ENCODE data around the gene BTBD9.

Gene BTBD9

DNA sequence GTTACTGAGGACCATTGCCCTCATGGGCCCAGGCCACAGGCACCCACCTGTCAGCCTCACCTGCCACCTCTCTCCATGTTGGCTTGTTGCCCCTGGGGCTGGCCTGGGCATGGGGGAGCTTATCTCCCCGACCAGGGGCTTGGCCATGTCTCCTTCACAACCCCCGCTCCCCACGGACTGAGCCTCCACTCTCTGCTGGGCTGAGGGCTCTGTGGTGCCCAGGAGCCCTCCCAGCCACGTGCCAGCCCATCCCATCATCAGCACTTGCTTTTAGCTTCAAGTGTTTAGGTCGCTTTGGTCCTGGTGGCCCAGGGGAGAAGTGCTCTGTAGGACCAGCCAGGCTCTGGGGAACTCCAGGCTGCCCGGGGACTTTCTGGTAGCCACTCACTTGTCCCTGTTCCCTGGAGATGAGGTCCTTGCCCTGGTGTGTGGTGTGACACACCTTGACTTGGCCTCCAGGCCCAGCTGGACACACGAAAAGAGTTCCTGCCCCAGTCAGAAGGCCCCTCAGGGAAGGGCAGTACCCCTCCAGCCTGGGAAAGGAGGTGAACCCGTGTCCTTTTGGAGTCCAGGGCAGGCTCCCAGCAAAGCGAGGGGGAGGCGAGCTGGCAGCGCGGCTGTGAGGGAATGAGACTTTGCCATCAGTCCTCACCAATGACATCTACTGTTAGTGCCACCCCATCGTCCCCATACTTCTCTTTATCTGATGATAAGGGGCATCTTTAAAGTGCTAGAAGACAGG is 467.6 kb downstream of the BTBD9 start:
- Histone ChIP-seq H3K27me3 (ENCODE audit: control insufficient read depth, low read length) (no peaks in the 10 kb centered on the region), H3K9me3 (ENCODE audit: control insufficient read depth, insufficient read depth, low read length) (no peaks in the 10 kb centered on the region), H3K27ac (ENCODE audit: low read depth, low read length) (no peak overlapping the region), H3K79me2 (ENCODE audit: control insufficient read depth, low read length) (no peaks in the 10 kb centered on the region), H3K36me3 (ENCODE audit: control insufficient read depth, low read length) (no peaks in the 10 kb centered on the region), H3K9me2 (replicated peaks; ENCODE audit: control insufficient read depth, low read length) (no peaks in the 10 kb centered on the region), H3F3A (ENCODE audit: control insufficient read depth, insufficient read depth) (no peaks in the 10 kb centered on the region), H3K4me2 (ENCODE audit: low read length) (no peak overlapping the region), H4K20me1 (ENCODE audit: control insufficient read depth, insufficient read depth, low read depth, low read length) (no peaks in the 10 kb centered on the region), H3K4me1 (ENCODE audit: control insufficient read depth, low read length) (no peaks in the 10 kb centered on the region), H3K4me3 (ENCODE audit: low read length) (no peak overlapping the region)
- TF ChIP-seq, protein P1, sequence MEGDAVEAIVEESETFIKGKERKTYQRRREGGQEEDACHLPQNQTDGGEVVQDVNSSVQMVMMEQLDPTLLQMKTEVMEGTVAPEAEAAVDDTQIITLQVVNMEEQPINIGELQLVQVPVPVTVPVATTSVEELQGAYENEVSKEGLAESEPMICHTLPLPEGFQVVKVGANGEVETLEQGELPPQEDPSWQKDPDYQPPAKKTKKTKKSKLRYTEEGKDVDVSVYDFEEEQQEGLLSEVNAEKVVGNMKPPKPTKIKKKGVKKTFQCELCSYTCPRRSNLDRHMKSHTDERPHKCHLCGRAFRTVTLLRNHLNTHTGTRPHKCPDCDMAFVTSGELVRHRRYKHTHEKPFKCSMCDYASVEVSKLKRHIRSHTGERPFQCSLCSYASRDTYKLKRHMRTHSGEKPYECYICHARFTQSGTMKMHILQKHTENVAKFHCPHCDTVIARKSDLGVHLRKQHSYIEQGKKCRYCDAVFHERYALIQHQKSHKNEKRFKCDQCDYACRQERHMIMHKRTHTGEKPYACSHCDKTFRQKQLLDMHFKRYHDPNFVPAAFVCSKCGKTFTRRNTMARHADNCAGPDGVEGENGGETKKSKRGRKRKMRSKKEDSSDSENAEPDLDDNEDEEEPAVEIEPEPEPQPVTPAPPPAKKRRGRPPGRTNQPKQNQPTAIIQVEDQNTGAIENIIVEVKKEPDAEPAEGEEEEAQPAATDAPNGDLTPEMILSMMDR (IDR thresholded peaks at IDR 0.05; ENCODE audit: low read depth, low read length, poor library complexity, severe bottlenecking), result no peak
- no peak for TF ChIP-seq EZH2phosphoT487 (IDR thresholded peaks at IDR 0.05; ENCODE audit: borderline replicate concordance, low read length)

DNA sequence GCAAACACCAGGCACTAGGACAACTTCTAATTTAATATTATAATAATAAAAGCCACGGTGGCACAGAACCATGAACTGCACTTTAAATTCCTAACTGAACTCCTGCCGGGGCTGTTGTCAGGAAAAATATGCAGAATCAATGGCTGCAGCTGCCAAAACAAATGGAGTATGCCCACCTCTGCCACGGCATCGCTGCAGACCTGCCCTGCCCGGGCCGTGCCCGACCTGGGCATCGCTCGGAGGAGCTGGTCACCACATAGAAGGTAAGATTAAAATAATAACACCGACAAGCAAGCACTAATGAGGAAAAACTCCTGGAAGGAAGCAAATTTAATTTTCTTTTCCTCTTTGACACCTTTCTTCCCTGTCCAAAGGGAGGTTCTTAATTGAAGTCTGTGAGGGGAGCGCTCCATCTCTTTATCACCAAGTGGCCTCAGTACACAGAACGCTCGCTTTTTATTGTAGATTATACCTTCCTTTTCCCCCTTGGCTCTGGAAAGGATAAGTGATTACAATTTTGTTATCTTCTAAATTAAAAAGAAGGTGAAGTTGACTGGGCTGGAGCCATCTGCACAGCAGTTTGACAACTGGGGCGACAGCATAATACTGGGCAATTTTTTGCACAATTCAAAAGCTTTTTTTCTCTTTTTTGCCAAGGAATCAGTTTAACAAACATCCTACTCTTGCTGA is 468.9 kb downstream of the BTBD9 start:
- H3K9me2 ChIP-seq (replicated peaks; ENCODE audit: control insufficient read depth, low read length), result no peaks in the 10 kb centered on the region
- H3K36me3 ChIP-seq (ENCODE audit: control insufficient read depth, low read length), result no peaks in the 10 kb centered on the region
- no peak overlapping the region for H3K4me2 ChIP-seq (ENCODE audit: low read length)
- no peaks in the 10 kb centered on the region for H3K79me2 ChIP-seq (ENCODE audit: control insufficient read depth, low read length)
- no peak for TF ChIP-seq EZH2phosphoT487 (IDR thresholded peaks at IDR 0.05; ENCODE audit: borderline replicate concordance, low read length)
- TF ChIP-seq, protein P1 (IDR thresholded peaks at IDR 0.05; ENCODE audit: low read depth, low read length, poor library complexity, severe bottlenecking), result no peak
- no peak overlapping the region for H3K4me3 ChIP-seq (ENCODE audit: low read length)
- H4K20me1 ChIP-seq (ENCODE audit: control insufficient read depth, insufficient read depth, low read depth, low read length), result no peaks in the 10 kb centered on the region
- H3K4me1 ChIP-seq (ENCODE audit: control insufficient read depth, low read length), result no peaks in the 10 kb centered on the region
- H3F3A ChIP-seq (ENCODE audit: control insufficient read depth, insufficient read depth), result no peaks in the 10 kb centered on the region
- no peak overlapping the region for H3K27ac ChIP-seq (ENCODE audit: low read depth, low read length)
- H3K9me3 ChIP-seq (ENCODE audit: control insufficient read depth, insufficient read depth, low read length), result no peaks in the 10 kb centered on the region
- H3K27me3 ChIP-seq (ENCODE audit: control insufficient read depth, low read length), result no peaks in the 10 kb centered on the region

DNA sequence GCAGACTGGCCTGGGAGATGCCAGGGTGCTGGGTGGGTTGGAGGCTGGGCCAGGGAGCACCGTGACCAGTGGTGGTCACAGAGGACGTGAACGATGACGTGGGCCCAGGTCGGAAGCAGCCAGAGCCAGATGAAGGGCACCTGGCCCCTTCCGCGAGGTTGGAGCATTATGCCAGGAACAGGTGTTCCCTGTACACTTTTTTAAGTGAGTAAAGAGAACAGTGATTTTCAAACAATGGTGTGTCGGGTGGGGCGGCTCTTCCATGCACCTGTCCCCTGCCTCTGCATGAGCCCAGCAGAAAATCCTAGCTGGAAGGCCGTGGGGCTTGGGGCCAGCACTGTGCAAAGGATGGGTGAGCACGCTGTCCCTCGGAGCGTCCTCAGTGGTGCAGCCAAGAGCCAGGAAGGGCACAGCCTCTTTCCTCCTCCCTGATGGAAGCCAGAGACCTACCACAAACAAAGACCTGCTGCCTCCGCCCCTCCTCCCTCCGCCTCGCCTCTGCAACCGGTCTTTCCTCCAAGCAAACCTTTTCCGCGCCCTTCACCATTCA is 469.7 kb downstream of the BTBD9 start:
- Histone ChIP-seq H3K79me2 (ENCODE audit: control insufficient read depth, low read length) (no peaks in the 10 kb centered on the region), H3K9me3 (ENCODE audit: control insufficient read depth, insufficient read depth, low read length) (no peaks in the 10 kb centered on the region), H3K27ac (ENCODE audit: low read depth, low read length) (no peak overlapping the region), H4K20me1 (ENCODE audit: control insufficient read depth, insufficient read depth, low read depth, low read length) (no peaks in the 10 kb centered on the region), H3K27me3 (ENCODE audit: control insufficient read depth, low read length) (no peaks in the 10 kb centered on the region), H3K4me1 (ENCODE audit: control insufficient read depth, low read length) (no peaks in the 10 kb centered on the region), H3K4me2 (ENCODE audit: low read length) (no peak overlapping the region), H3K9me2 (replicated peaks; ENCODE audit: control insufficient read depth, low read length) (no peaks in the 10 kb centered on the region), H3F3A (ENCODE audit: control insufficient read depth, insufficient read depth) (no peaks in the 10 kb centered on the region), H3K4me3 (ENCODE audit: low read length) (no peak overlapping the region), H3K36me3 (ENCODE audit: control insufficient read depth, low read length) (no peaks in the 10 kb centered on the region)
- no peak for TF ChIP-seq EZH2phosphoT487 (IDR thresholded peaks at IDR 0.05; ENCODE audit: borderline replicate concordance, low read length)
- TF ChIP-seq, protein P1 (IDR thresholded peaks at IDR 0.05; ENCODE audit: low read depth, low read length, poor library complexity, severe bottlenecking), result no peak

Measured in DOHH2 (cell line).